Measurements from ENCODE around the gene ASB6.

ASB6 gene

GRCh38 chr9:129654554-129655040 is 12.6 kb upstream of the ASB6 start:
- no peaks in the 10 kb centered on the region for H4K20me1 ChIP-seq (ENCODE audit: insufficient read depth, low read length)
- no peak overlapping the region for H3K9ac ChIP-seq (ENCODE audit: low read depth, low read length)
- no peak overlapping the region for H2AFZ ChIP-seq (ENCODE audit: low read depth, low read length)
- no peak for ATAC-seq (ENCODE audit: insufficient read depth, low read depth)
- no peaks in the 10 kb centered on the region for H3K27me3 ChIP-seq (ENCODE audit: insufficient read depth, low read length, poor library complexity)
- no peak overlapping the region for H3K4me2 ChIP-seq (ENCODE audit: insufficient read depth, low read length)
- H3K9me3 ChIP-seq (ENCODE audit: insufficient read depth, low read length, severe bottlenecking), result no peaks in the 10 kb centered on the region
- H3K4me3 ChIP-seq (ENCODE audit: low read depth in 1 of 2, low read length in 2 of 2), result no peak overlapping the region
- TF ChIP-seq CTCF (IDR thresholded peaks at IDR 0.05; ENCODE audit: borderline replicate concordance, extremely low read depth, low read length, poor library complexity, severe bottlenecking) (no peak), EZH2 (IDR thresholded peaks at IDR 0.05; ENCODE audit: borderline replicate concordance, low read depth, low read length, severe bottlenecking) (no peak)
- H3K79me2 ChIP-seq (ENCODE audit: insufficient read depth, low read length), result no peaks in the 10 kb centered on the region
- no peaks in the 10 kb centered on the region for H3K36me3 ChIP-seq (ENCODE audit: insufficient read depth, low read length)
- H3K27ac ChIP-seq (ENCODE audit: low read length), result no peak overlapping the region
- no peak for DNase-seq
- no peaks in the 10 kb centered on the region for H3K4me1 ChIP-seq (ENCODE audit: insufficient read depth, low read length)

GRCh38 chr9:129653823-129654553 is 12.0 kb upstream of the ASB6 start:
- ATAC-seq (ENCODE audit: insufficient read depth, low read depth) (no peak), DNase-seq (no peak)
- H3K4me1 ChIP-seq (ENCODE audit: insufficient read depth, low read length), result no peaks in the 10 kb centered on the region
- H3K36me3 ChIP-seq (ENCODE audit: insufficient read depth, low read length), result no peaks in the 10 kb centered on the region
- no peaks in the 10 kb centered on the region for H3K27me3 ChIP-seq (ENCODE audit: insufficient read depth, low read length, poor library complexity)
- H3K9me3 ChIP-seq (ENCODE audit: insufficient read depth, low read length, severe bottlenecking), result no peaks in the 10 kb centered on the region
- no peak overlapping the region for H3K4me2 ChIP-seq (ENCODE audit: insufficient read depth, low read length)
- no peak overlapping the region for H3K27ac ChIP-seq (ENCODE audit: low read length)
- no peak overlapping the region for H3K4me3 ChIP-seq (ENCODE audit: low read depth in 1 of 2, low read length in 2 of 2)
- no peaks in the 10 kb centered on the region for H4K20me1 ChIP-seq (ENCODE audit: insufficient read depth, low read length)
- no peak for TF ChIP-seq CTCF (IDR thresholded peaks at IDR 0.05; ENCODE audit: borderline replicate concordance, extremely low read depth, low read length, poor library complexity, severe bottlenecking)
- TF ChIP-seq EZH2 (IDR thresholded peaks at IDR 0.05; ENCODE audit: borderline replicate concordance, low read depth, low read length, severe bottlenecking), result no peak
- H3K79me2 ChIP-seq (ENCODE audit: insufficient read depth, low read length), result no peaks in the 10 kb centered on the region
- H2AFZ ChIP-seq (ENCODE audit: low read depth, low read length), result no peak overlapping the region
- no peak overlapping the region for H3K9ac ChIP-seq (ENCODE audit: low read depth, low read length)

- DNase-seq (no peak), ATAC-seq (ENCODE audit: insufficient read depth, low read depth) (no peak)
- H3K9ac ChIP-seq (ENCODE audit: low read depth, low read length), result no peak overlapping the region
- no peaks in the 10 kb centered on the region for H3K79me2 ChIP-seq (ENCODE audit: insufficient read depth, low read length)
- no peak overlapping the region for H2AFZ ChIP-seq (ENCODE audit: low read depth, low read length)
- H3K4me2 ChIP-seq (ENCODE audit: insufficient read depth, low read length), result no peak overlapping the region
- no peak overlapping the region for H3K4me3 ChIP-seq (ENCODE audit: low read depth in 1 of 2, low read length in 2 of 2)
- TF ChIP-seq CTCF (IDR thresholded peaks at IDR 0.05; ENCODE audit: borderline replicate concordance, extremely low read depth, low read length, poor library complexity, severe bottlenecking) (no peak), EZH2 (IDR thresholded peaks at IDR 0.05; ENCODE audit: borderline replicate concordance, low read depth, low read length, severe bottlenecking) (no peak)
- no peaks in the 10 kb centered on the region for H3K36me3 ChIP-seq (ENCODE audit: insufficient read depth, low read length)
- H3K9me3 ChIP-seq (ENCODE audit: insufficient read depth, low read length, severe bottlenecking), result no peaks in the 10 kb centered on the region
- no peaks in the 10 kb centered on the region for H3K27me3 ChIP-seq (ENCODE audit: insufficient read depth, low read length, poor library complexity)
- H4K20me1 ChIP-seq (ENCODE audit: insufficient read depth, low read length), result no peaks in the 10 kb centered on the region
- no peak overlapping the region for H3K27ac ChIP-seq (ENCODE audit: low read length)
- H3K4me1 ChIP-seq (ENCODE audit: insufficient read depth, low read length), result no peaks in the 10 kb centered on the region
Observed at GRCh38 chr9:129650680-129651235, 8.8 kb upstream of the ASB6 start.

Data from DND-41 (cell line).